LoVo (cell line): ENCODE data around the gene NECTIN1.

Experiments
- DNase-seq: peaks from one replicate; pipeline ENCODE4 v3.0.0-alpha.2; 2016; ENCODE audit warnings: low spot score

NECTIN1 gene

GRCh38 chr11:119730789-119731386 is 1.9 kb upstream of the NECTIN1 start:
- no peak for DNase-seq

- peak; percentile 47 for DNase-seq
Measured at GRCh38 chr11:119729951-119730613, 1.1 kb upstream of the NECTIN1 start.

GRCh38 chr11:119729581-119729927 is 554 bp upstream of the NECTIN1 start:
- no peak for DNase-seq

GRCh38 chr11:119728211-119728626 is 781 bp downstream of the NECTIN1 start:
- DNase-seq = no peak

- no peak for DNase-seq
Measured at GRCh38 chr11:119727523-119728151, 1.4 kb downstream of the NECTIN1 start.

GRCh38 chr11:119726585-119727522 is 2.1 kb downstream of the NECTIN1 start:
- DNase-seq = no peak

- DNase-seq = no peak
Measured at GRCh38 chr11:119726150-119726553, 2.8 kb downstream of the NECTIN1 start.

GRCh38 chr11:119724956-119725355 is 4.0 kb downstream of the NECTIN1 start:
- DNase-seq = no peak

- DNase-seq = no peak
Measured at GRCh38 chr11:119723952-119724325, 5.1 kb downstream of the NECTIN1 start.

GRCh38 chr11:119723243-119723951 is 5.6 kb downstream of the NECTIN1 start:
- DNase-seq = no peak

GRCh38 chr11:119722281-119722794 is 6.7 kb downstream of the NECTIN1 start:
- no peak for DNase-seq

GRCh38 chr11:119721129-119722120 is 7.6 kb downstream of the NECTIN1 start:
- DNase-seq = no peak

GRCh38 chr11:119720311-119720913 is 8.6 kb downstream of the NECTIN1 start:
- DNase-seq = no peak

- DNase-seq = no peak
Measured at GRCh38 chr11:119717839-119718534, 11.0 kb downstream of the NECTIN1 start.

GRCh38 chr11:119716582-119717498 is 12.2 kb downstream of the NECTIN1 start:
- DNase-seq = no peak

GRCh38 chr11:119714590-119714989 is 14.4 kb downstream of the NECTIN1 start:
- DNase-seq = no peak

GRCh38 chr11:119714189-119714588 is 14.8 kb downstream of the NECTIN1 start:
- no peak for DNase-seq

- DNase-seq = no peak
Measured at GRCh38 chr11:119713359-119714040, 15.5 kb downstream of the NECTIN1 start.
